ENCODE data around the gene KRT85.

Gene KRT85

DNA sequence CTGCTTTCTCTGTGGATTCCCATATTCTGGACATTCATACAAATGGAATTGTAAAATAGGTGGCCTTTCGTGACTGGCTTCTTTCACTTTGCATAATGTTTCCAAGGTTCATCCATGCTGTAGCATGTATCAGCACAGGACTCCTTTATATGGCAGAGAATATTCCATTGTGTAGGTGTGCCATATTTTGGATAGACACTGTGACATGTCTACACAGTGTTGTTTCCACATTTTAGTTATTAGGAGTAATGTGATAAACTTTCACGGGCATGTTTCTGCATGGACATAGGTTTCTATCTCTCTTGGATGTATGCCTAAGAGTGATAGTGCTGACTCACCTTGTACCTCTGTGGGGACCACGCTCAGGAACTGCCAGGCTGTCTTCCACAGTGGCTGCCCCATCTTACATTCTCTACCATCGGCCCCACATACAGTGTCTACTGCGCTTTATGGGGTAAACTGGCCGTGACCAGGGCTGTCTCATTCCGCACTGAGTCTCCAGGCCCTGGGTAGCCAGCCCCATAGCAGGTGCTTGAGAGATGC is 25.3 kb upstream of the KRT85 start:
- DNase-seq = no peak

DNA sequence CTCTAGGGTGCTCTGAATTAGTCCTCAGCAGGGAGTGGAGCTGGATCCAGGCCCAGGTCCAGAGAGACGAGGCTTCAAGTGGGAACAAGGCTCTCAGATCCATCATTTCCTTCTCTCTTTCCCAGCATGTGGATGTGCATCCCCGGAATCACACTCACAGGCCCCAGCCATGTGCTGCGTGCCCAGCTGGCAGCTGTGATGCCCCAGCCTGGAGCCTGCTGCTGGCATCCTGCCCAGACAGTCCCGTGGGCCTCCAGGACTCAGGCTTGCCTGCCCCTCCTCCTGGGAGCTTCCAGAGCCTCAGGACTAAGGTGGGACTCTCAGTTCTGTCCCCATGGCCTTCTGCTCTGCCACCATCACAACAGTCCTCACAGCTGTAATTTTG is 24.3 kb upstream of the KRT85 start:
- peak; percentile 26 for DNase-seq

DNA sequence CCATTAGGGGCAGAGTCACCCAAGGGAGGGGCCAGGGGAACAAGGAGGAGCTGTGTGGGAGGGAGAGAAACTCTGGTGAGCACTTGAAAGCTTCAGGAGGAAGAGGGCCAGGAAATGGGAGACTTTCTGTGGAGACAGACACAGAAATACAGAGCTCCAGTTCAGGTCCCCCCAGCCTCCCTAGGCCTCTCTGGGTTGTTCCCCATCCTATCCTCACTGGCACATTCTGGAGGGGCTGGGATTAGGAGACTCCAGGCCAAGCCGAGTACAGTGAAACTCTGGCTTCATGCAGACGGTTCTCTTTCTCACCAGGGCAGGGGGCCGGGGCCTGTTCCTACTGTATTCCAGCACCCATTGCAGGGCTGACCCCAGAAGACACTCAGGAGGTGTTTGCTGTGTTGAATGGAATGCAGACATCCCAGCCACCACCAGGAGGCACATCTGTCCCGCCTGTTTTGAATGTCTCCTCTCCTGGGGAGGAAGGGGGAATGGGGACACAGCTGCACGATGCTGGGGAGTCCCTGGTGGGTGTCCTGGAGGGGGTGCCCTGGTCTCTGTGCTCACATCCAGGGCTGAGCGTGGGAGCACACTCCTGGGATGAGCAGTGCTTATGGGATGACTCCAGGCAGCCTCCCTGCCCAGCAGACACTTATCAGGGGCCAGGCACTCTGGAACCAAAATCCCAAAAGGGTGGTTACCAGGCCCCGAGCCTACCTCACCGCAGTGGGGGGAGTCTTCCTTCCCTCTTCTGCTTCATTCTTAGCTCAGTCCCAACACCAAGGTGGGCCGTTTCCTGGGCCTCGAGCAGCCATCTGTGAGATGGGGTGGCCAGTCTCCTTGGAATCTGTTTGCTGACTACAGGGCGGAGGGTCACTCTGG is 23.7 kb upstream of the KRT85 start:
- no peak for DNase-seq

DNA sequence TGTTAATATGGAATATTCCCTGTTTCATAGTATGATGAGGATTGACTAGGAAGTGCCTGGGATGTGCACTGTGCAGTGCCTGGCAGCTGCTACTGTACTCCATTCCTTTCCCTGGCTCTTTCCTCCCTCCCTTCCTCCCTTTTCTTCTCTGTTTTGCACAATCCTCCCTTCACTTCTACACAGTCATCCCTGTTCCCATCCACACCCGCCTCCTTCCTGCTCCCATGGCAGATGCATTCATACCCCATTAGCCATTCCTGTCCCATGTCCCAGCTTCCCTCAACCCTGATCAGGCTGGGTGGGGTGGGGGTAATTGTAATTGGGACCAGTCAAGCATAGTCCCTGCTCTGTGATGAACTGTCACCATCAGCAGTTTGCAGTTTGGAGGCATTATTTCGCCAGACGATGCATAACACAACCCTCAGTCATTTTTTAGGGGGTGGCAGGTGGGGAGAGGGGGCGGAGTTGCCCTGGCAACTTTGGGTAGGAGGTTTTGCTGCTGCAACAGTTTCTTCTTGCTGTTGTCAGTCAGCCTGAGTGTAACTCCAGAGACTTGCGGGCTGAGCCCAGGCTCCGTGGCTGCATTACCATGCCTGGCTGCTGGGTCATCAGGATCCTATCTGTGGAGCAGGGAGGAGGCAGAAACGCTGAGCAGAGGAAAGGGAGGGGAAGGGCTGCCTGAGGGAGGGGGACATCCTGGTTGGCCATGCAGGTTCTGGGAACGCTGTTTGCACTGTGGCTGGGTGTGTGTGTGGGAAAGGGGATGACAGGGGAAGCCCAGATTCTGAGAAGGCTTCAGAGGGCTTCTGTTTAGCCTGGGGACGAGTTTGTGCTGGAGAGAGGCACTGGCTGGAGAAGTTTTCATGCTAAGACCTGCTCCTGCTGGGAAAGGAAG is 22.3 kb upstream of the KRT85 start:
- DNase-seq = no peak

DNA sequence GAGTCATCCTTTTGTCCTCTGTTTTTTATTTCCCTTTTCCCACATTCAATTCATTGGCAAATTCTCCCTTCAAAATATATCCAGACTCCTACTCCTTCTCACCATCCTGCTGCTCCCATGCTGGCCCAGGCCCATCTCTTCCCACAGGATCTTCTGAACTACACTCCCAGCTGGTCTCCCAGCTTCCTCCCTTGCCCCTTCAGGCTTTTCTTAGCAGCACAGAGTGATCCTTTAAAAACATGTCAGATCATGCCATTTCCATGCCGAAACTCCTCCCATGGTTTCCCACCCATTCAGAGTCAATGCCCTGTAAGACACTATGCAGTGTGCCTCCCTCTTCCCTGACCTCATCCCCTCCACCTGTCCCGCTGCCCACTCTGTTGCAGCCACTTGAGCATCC is 20.6 kb upstream of the KRT85 start:
- no peak for DNase-seq

DNA sequence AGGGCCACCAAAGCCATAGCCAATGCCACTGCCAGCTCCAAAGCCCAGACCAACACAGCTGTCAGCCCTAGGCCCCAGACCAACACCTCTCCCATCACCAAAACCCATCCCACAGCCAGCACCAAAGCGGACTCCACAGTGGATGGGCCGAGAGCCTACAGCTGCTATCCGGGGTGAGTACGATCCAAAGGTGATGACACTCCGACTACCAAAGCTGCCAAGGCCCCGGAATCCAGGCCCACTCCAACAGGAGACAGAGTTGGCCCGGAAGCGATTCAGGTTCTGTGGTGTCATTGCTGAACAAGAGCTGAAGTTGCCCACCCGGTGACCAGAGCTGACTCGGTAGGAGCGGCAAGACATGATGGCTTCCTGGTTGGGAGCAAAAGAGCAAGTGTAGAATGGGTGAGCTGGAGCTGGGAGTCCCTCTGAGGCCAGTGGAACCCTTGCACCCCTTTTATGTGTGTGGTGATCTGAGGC is 18.0 kb upstream of the KRT85 start, which contains the start of gene KRT84:
TSS of gene KRT84 (minus strand) at position 427 of the 477 bp plus-strand sequence. CDS start at position 360, 67 bp downstream.
- DNase-seq = no peak

DNA sequence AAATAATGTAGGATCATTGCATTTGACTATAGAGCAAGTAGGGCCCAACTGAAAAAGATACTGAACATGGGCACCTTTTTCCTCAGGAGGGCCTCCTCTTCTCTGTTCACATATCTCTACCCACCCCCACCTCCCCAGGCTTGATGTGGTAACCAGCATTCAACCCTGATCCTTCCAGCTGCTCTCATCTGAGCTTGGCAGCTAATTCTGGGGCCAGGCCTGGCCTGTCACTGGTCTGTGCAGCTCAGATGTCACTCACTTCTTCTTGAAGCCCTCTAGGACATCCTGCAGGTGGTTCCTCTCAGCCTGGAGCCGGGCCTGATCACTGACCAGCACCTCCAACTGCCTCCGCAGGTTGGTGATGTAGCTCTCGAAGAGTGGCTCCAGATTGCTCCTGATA is 16.1 kb upstream of the KRT85 start:
- DNase-seq = no peak

DNA sequence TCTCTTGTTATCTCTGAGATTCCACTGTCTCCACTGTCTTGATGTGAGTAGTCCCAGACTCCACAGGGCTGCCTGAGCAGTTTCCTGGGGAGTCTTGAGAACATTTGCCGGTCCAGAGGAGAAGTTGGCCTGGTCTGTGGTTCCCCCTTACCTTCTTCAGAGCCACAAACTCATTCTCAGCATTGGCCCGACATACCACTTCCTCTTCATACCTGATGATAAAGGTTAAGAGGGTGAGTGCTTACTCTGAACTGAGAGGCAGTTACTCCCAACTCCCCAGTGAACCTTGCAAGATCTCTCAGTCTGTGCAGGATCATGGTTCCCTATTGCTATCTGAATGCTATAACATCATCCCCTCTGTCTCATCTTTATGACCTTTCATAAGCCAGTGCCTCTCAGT is 15.6 kb upstream of the KRT85 start:
- no peak for DNase-seq

DNA sequence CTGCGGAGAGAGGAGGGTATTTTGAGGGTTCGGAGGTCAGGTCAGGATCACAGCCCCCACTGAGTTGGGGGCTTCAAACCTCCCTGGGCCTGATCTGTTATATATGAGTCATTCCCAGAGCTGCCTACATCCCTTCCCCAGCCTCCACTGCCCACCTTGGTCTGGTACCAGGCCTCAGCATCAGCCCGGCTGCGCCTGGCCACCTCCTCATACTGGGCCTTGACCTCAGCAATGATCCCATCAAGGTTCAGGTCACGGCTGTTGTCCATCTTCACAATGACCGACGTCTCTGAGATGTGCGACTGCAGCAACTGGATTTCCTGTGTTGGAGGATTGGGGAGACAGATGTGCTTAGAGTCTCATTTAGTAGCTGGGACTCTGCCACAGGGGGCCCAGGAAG is 13.9 kb upstream of the KRT85 start:
- DNase-seq = no peak

DNA sequence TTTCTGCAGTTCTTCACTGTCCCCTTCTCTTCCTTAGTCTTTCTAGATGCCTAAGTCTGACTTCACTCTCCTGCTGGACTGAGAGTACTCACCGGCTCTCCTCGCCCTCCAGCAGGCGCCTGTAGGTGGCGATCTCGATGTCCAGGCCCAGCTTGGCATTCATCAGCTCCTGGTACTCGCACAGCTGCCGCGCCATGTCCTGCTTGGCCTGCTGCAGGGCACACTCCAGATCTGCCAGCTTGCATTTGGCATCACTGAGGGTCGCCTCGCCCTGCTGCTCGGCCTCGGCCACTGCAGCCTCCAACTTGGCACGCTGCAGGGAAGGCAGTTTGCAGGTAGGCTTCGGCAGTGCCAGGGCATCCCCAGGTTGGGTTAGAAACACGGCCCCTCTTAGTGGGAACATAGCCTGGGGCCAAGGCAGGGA is 13.0 kb upstream of the KRT85 start:
- DNase-seq = no peak

DNA sequence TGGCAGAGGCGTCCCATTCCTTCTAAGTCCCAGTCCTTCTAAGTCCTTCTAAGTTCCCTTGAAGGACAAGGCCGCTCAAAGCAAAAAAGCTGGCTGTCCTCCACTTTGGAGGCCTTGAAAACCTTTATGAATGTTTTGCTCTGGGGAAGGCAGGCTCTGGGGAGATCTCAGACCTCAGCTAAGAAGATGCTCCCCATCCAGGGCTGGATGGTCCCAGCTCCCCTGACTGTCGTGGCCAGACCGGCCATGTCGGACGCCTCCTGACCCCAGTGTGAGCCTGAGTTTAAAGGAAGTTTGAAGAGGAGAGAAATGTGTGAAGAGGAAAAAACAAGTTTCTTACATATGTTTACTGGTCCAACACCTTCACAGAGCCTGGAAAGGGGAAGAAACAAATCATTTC is 12.3 kb upstream of the KRT85 start:
- DNase-seq = no peak

DNA sequence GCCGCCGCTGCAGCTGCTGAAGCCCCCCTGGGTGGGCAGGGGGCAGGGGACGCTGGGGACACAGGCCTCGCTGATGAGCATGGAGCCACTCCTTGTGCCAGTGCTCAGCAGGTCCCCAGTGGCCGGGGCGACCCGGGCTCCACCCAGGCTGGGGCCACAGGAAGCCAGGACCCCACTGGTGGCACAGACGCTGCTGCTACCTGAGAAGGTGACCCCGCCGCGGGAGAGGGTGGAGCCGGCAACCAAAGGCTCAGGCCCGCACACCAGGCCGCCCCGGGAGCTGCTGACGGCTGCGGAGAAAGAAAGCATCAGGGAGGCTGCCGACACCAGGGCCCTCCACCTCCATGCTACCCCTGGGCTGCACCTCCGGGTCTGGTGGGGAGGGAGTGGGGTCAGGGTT is 10.8 kb upstream of the KRT85 start:
- no peak for DNase-seq

DNA sequence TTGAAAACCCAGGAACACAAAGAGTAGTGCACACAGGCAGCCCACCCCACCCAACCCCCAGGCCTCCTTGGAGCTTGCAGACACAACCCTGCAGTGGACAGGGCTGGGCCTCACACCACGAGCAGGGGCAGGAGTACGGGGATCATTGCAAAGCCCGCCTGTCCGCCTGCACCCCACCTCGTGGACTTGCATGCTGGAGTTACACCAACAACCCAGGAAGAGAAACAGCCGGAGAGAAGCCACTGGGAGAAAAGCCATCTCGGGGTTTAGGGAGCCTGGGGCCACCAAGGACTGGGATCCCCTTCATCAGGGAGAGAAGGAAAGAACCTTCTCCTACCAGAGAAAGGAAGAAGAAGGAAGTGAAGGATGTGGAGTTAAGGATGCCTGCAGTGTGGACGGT is 10.0 kb upstream of the KRT85 start:
- no peak for DNase-seq

DNA sequence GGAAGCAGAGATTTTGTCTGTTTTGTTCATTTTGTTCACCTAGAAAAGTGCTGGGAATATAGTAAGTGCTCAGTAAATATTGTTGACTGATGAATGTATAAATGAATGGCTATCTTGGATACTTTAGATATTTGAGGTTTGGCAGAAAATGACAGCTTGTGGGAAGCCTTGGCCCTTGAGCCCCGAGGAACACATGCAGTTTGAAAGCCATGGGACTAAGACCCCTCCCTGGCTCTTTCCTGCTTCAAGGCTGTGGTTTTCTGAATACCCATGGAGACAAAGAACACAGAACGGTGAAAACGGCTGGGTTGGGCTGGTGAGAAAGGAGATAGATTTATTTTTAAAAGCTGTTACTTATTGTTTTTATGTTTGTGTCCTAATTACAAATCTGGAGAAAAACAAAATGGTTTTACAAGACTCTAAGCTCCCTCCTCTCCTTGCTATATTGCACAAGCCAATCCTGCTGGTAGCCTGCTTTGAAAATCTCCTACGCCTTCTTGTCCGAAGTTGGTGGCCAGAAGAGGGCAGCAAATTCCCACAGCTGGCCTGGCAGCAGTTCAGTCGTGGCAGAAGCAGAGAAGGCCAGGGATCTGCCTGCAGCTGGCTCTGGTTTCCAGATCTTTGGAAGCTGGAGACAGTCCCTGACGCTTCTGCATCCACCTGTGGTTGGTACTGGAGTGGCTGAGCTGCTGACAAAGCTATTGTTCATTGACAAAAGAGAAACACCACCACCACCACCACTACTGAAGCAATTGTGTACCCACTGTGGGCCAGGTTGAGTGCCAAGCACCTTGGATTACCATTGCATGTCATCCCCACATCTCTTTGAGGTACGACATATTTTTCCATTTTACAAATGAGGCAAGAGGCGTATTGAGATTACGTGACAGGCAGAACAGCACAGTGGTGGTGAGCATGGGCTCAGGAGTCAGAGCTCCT is 5.2 kb upstream of the KRT85 start:
- DNase-seq = peak; percentile 33

DNA sequence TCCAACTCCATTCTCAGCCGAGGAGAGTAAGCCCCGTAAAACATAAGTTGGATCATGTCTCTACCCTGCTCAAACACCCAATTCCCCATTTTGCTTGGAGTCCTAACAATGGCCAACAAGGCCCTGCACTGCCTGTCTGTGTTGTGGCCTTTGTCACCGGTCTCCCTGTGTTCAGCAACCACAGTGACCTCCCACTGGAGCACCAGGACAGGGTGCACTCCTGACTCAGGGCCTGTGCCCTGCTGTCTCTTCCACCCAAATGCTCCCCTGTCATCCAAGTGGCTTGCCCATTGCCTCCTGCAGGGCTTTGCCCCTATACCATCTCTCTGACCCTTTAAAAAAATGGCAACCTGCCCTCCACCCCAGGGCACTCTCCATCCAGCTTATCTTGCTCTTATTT is 4.4 kb upstream of the KRT85 start:
- no peak for DNase-seq

DNA sequence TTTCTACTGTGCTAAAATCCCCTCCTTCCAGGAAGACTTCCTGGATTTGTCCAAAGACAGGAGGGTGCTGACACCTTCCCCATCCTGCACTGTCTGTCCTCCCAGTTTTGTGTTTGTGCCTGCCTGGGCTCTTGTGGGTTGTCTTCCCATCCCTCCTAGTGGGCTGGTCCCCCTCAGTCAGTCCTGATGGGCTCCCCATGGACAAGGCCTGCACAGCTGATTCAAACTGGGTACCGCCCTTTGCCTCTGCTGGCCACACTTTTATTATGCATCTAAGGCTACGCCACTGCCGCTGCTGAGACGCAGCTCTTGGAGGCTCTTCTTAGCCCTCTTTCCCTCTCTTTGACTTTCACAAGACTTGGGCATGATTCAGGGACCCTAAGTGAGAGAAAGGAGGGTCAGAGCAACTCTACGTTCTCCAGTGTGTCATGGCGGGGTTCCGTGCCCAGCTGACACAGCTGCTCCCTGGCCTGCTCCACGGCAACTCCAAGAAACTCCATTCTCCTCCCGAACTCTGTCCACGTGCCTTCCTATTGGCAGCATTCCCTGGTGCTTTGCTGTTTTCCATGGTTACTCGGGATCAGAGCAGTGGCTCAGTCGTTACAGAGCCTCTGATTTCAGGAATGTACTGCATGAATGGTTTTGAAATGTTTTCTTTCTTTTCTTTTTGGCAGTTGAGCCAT is 3.8 kb upstream of the KRT85 start:
- no peak for DNase-seq

DNA sequence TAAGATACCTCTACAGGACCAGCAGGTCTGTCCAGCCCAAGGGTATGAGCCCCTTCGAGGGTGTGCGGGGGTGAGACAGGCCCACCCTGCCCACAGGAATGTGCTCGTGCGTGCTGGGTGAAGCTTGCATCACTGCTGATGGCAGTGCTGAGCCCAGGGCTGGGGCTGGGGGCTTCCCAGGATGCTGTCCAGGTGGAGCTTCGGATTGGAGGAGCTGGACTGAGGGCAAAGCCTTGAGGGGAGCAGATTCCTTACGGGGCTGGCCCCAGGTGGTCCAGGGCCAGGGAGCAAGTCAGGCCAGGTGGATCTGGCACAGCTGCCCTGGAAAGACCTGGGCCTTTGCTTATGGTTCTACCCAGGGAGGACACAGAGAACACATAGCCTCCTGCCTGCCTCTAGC is 2.5 kb upstream of the KRT85 start:
- no peak for DNase-seq

DNA sequence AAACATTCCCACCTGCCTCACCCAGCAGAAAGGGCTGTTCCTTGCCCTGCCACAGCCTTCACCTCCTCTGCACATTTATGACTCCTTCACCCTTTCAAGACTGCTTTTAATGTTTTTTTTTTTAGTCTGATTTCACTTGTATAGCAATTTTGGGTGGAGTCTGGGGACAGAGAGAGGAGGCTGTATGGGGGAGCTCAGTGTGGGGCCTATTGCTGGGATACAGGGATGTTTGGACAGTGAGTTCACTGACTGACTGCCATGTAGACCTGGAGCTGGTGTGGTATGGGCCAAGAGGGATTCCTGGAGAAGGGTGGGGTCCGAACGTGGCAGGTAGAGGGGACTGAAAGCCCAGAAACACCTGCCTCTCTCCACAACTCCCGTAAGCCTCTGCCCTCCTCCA is 1.9 kb upstream of the KRT85 start:
- DNase-seq = no peak

DNA sequence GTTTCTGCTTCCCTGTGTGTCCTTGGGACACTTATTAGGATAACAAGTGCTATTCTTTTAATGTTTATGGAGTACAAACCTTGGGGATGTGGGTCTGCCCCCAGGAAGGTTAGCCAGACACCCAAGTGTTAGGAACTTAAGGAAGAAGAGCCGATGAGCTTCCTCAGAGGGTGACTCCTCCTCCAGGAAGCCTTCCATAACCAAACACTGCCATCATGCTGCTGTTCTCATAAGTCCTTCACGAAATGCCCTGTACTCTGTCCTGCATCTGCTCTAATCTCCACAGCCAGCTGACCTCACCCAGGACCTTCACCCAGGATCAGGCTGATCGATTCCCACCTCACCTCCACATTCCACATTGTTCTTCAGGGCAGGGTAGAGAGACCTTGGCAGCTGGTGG is 1.2 kb upstream of the KRT85 start:
- DNase-seq = no peak

DNA sequence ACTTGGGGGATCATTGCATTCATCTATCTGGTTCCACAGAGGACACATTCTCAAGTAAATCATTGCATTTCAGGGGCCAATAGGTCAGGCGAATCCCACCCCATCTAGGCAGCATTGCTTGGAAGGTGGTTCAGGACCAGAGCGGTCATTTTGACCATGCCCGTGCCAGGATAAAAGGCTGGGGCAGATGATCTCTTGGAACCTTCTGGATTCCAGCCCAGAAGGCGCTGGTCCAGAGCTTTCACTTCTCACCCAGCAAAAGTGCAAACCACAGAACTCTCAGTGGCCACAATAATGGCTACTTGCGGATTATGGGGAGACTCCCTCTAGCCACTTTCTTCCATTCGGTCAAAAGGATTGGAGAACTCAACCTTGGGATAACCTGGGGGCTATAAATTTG is 595 bp upstream of the KRT85 start:
- no peak for DNase-seq

DNA sequence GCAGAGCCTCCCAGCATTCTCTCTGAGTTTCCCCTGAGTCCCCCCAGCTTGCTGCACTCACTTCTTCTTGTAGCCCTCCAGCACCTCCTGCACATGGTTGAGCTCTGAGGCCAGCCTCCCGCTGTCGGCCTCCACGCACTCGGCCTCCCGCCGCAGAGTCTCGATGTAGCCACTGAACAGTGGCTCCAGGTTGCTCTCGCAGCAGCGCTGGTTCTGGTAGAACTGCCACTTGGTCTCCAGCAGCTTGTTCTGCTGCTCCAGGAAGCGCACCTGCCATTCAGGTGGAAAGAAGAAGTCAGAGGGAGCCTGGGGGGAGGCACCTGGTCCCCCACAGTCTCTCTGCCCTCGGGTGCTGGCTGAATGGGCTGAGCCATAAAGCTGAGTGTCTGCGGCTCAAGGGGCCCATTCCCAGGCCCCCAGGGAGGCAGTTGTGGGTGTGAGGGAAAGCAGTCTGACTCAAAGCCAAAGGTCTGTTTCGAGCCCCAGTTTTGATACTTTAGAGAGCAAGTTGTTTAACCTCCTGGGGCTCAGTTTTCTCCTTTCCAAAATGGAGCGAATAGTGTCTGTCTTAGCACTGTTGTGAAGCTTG is 2.3 kb downstream of the KRT85 start:
- DNase-seq = no peak

All from DMS 273 treated with DMSO at 0.1 percent for 48 hours (cell line).